HL-60 (cell line): ENCODE measurements around the gene FSTL4.

Source experiments
- DNase-seq, 2 experiments: peaks; one replicate each; pipeline ENCODE4 v3.0.0-alpha.2; 2010 to 2020; ENCODE audit warnings: low read depth in 1 of 2, low spot score in 1 of 2
- H3K27ac ChIP-seq: fragments of 250-450 bp; sonication (Bioruptor Pico); replicated peaks from 2 replicates; pipeline ENCODE4 v1.5.1; 2020; ENCODE audit warnings: mild to moderate bottlenecking, moderate library complexity
- H3K27me3 ChIP-seq: fragments of 250-450 bp; sonication (Bioruptor Pico); 2 replicates; pipeline ENCODE4 v1.5.1; 2021; ENCODE audit warnings: mild to moderate bottlenecking, moderate library complexity; ENCODE audit not compliant: insufficient read depth, poor library complexity, severe bottlenecking
- H3K4me3 ChIP-seq: replicated peaks from 2 replicates; pipeline ENCODE4 v1.5.1; 2011; ENCODE audit warnings: mild to moderate bottlenecking, control low read depth, low read length; ENCODE audit not compliant: insufficient read depth
- CTCF ChIP-seq: IDR thresholded peaks from one replicate; pipeline ENCODE4 v1.5.1; 2011; ENCODE audit warnings: low read length, control low read depth, inconsistent platforms; ENCODE audit not compliant: insufficient read depth
- GABPA ChIP-seq: IDR thresholded peaks from 2 replicates; pipeline ENCODE4 v1.6.1; 2012; ENCODE audit warnings: low read depth
- POLR2AphosphoS5 ChIP-seq: IDR thresholded peaks from 2 replicates; pipeline ENCODE4 v1.6.1; 2012; ENCODE audit warnings: low read depth
- REST ChIP-seq: IDR thresholded peaks from 2 replicates; pipeline ENCODE4 v1.6.1; 2012; ENCODE audit warnings: low read depth; ENCODE audit not compliant: insufficient replicate concordance
- SPI1 ChIP-seq: IDR thresholded peaks from 2 replicates; pipeline ENCODE4 v1.6.1; 2012; ENCODE audit warnings: low read depth, mild to moderate bottlenecking, borderline replicate concordance

The FSTL4 gene

GRCh38 chr5:133360693-133361472 lies 251.5 kb downstream of the FSTL4 start:
- H3K27ac ChIP-seq = no peak overlapping the region
- no peaks in the 10 kb centered on the region for H3K27me3 ChIP-seq
- no peak overlapping the region for H3K4me3 ChIP-seq
- DNase-seq = no peak
- TF ChIP-seq GABPA (no peak), POLR2AphosphoS5 (no peak), SPI1 (no peak), CTCF (no peak), REST (no peak)

GRCh38 chr5:133359861-133360260 lies 252.5 kb downstream of the FSTL4 start:
- Histone ChIP-seq H3K4me3 (no peak overlapping the region), H3K27me3 (no peaks in the 10 kb centered on the region), H3K27ac (no peak overlapping the region)
- TF ChIP-seq CTCF = no peak
- TF ChIP-seq POLR2AphosphoS5 = no peak
- no peak for TF ChIP-seq GABPA
- no peak for TF ChIP-seq REST
- no peak for TF ChIP-seq SPI1
- DNase-seq = no peak

- TF ChIP-seq CTCF (no peak), SPI1 (no peak), GABPA (no peak), REST (no peak), POLR2AphosphoS5 (no peak)
- Histone ChIP-seq H3K4me3 (no peak overlapping the region), H3K27ac (no peak overlapping the region), H3K27me3 (no peaks in the 10 kb centered on the region)
- DNase-seq = no peak
Measured at GRCh38 chr5:133358271-133358670, 254.1 kb downstream of the FSTL4 start.
